ACC112 (cell line): ENCODE measurements around the gene DNMBP.
"Not testable (repeated sequence)": the region's sequence is repeated elsewhere in the genome, so short reads cannot be mapped to it uniquely, and the experiment has no call there.

Experiments
- H2AFZ ChIP-seq: fragments of 200-600 bp; sonication (generic); one replicate; pipeline ENCODE4 v1.6.0; 2017; ENCODE audit warnings: antibody characterized with exemption, low read length; ENCODE audit not compliant: unreplicated experiment
- H3K27ac ChIP-seq: fragments of 200-600 bp; sonication (generic); 2 replicates; pipeline ENCODE4 v1.5.1; 2014; ENCODE audit warnings: low read depth, mild to moderate bottlenecking, antibody characterized with exemption, low read length, moderate library complexity
- H3K27me3 ChIP-seq: fragments of 200-600 bp; sonication (generic); 2 replicates; pipeline ENCODE4 v1.6.1; 2014; ENCODE audit warnings: mild to moderate bottlenecking, antibody characterized with exemption, low read length, moderate library complexity, mixed read lengths; ENCODE audit not compliant: insufficient read depth
- H3K36me3 ChIP-seq: fragments of 200-600 bp; sonication (generic); 2 replicates; pipeline ENCODE4 v1.6.1; 2016; ENCODE audit warnings: mild to moderate bottlenecking, antibody characterized with exemption, low read length, moderate library complexity, mixed read lengths; ENCODE audit not compliant: insufficient read depth
- H3K4me1 ChIP-seq: fragments of 200-600 bp; sonication (generic); one replicate; pipeline ENCODE4 v1.6.1; 2016; ENCODE audit warnings: low read length, mixed read lengths; ENCODE audit not compliant: insufficient read depth, unreplicated experiment, control insufficient read depth
- H3K4me3 ChIP-seq: fragments of 200-600 bp; sonication (generic); 2 replicates; pipeline ENCODE4 v1.5.1; 2014; ENCODE audit warnings: mild to moderate bottlenecking, low read depth, low read length
- H3K79me2 ChIP-seq: fragments of 200-600 bp; sonication (generic); one replicate; pipeline ENCODE4 v1.6.0; 2016; ENCODE audit warnings: low read length; ENCODE audit not compliant: control insufficient read depth, unreplicated experiment, insufficient read depth

Gene DNMBP

DNA sequence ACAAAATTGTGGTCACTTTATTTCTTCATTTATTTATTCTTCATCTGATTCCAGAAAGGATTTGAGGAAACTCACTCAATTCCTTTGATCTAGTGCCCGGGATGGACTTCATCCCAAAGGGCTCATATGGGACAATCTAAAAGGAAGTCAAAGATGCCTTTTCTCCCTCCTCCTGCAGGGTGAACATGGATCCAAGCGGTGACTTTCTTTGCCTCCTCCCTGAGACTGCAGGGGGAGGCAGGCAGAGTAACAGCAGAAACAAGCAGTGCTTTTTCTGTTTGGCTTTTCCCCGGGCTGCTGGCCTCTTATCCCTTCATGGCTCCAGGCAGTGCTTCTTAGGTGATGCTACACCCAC is 10.0 kb upstream of the DNMBP start:
- H3K27ac ChIP-seq, result no peak overlapping the region
- no peak overlapping the region for H2AFZ ChIP-seq
- no peaks in the 10 kb centered on the region for H3K4me1 ChIP-seq
- no peaks in the 10 kb centered on the region for H3K36me3 ChIP-seq
- H3K27me3 ChIP-seq, result no peaks in the 10 kb centered on the region
- no peaks in the 10 kb centered on the region for H3K79me2 ChIP-seq
- no peak overlapping the region for H3K4me3 ChIP-seq

DNA sequence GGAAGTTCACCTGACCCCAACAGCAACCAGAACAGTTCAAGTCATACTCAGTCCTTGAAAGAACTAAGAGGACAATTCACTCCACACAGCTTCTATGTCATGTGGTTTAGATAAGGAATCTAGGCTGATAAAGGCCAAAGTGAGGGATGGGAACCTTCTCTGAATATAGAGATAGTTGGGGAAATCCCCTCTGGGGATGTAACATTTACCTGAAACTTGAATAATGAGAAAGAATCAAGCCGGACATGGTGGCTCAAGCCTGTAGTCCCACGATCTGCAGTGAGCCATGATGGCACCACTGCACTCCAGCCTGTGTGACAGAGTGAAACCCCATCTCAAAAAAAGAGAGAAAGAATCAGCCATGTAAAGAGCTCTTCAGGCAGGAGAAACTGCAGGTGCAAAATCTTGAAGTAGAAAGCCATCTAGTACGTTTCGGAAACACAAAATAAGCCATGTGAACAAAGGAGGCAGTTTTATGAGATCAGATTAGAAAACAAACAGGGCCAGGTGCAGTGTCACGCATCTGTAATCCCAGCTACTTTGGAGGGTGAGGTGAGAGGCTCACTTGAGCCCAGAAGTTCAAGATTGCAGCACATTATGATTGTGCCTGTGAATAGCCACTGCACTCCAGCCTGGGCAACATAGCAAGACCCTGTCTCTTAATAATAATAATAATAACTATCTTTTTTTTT is 4.5 kb upstream of the DNMBP start:
- Histone ChIP-seq H3K36me3 (no peaks in the 10 kb centered on the region), H3K4me3 (no peak overlapping the region), H2AFZ (no peak overlapping the region), H3K27me3 (no peaks in the 10 kb centered on the region), H3K4me1 (no peaks in the 10 kb centered on the region), H3K79me2 (peaks cover 3% of the 10 kb centered on the region), H3K27ac (no peak overlapping the region)

DNA sequence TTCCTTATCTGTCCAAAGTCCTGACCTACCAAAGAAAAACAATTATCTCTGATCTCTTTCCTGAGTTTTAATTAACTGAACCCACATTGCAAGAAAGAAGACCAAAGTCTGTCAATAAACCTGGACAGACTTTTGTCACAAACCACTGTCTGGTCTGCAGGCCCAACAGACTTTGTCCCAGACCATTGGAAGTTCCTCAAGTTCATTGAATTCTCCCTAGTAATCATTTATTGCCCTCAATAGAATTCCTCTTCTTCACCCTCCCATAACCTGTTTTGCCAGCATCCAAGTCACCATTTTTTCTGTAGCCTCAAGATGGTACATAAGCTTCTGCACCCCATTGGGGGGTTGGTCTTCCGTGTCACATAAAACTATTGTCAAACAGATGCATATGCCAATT is 3.9 kb upstream of the DNMBP start:
- H3K79me2 ChIP-seq, result peaks cover 9% of the 10 kb centered on the region
- no peaks in the 10 kb centered on the region for H3K36me3 ChIP-seq
- H3K27ac ChIP-seq, result no peak overlapping the region
- no peaks in the 10 kb centered on the region for H3K27me3 ChIP-seq
- no peak overlapping the region for H2AFZ ChIP-seq
- no peak overlapping the region for H3K4me3 ChIP-seq
- H3K4me1 ChIP-seq, result no peaks in the 10 kb centered on the region

DNA sequence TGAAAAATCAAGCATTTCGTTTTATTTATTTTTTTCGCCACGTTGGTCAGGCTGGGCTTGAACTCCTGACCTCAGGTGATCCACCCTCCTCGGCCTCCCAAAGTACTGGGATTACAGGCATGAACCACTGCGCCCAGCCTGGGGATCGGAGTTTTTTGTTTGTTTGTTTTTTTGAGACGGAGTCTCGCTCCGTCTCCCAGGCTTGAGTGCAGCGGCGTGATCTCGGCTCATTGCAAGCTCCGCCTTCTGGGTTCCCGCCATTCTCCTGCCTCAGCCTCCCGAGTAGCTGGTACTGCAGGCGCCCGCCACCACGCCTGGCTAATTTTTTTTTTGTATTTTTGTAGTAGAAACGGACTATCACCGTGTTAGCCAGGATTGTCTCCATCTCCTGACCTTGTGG is 2.2 kb upstream of the DNMBP start:
- peaks cover 26% of the 10 kb centered on the region for H3K79me2 ChIP-seq
- not testable (repeated sequence) for H3K4me1 ChIP-seq, H3K36me3 ChIP-seq, H3K27ac ChIP-seq, H2AFZ ChIP-seq, H3K4me3 ChIP-seq, H3K27me3 ChIP-seq

DNA sequence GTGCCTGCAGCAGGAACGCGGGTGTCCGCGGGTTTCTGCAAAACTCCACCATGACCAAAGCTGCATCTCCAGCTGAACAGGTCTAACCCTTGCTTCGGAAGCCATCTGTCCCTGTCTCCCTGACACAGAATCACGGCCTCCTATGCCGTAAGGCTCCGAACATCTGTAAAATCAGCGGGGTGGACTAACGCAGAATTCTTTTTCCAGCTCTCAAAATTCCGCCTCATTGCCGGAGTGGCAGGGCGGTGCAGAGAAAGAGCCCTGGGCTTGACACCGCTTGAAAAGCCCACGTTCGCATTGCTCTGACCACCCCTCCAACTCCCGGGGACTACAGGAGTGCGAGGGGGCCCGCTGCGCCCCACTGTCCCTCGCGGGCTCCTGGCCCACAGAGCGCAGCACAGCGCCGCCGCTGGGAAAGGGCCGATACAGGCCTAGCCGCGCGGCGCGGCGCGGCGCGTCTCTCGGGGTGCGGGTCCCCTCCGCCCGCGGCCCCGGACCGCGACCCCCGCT is 409 bp downstream of the DNMBP start:
- H2AFZ ChIP-seq, result no peak overlapping the region
- H3K27me3 ChIP-seq, result no peaks in the 10 kb centered on the region
- H3K4me3 ChIP-seq, result peak overlapping the region; percentile 96
- peaks cover 41% of the 10 kb centered on the region for H3K79me2 ChIP-seq
- peaks cover 28% of the 10 kb centered on the region for H3K4me1 ChIP-seq
- H3K36me3 ChIP-seq, result no peaks in the 10 kb centered on the region
- peak overlapping the region; percentile 100 for H3K27ac ChIP-seq

DNA sequence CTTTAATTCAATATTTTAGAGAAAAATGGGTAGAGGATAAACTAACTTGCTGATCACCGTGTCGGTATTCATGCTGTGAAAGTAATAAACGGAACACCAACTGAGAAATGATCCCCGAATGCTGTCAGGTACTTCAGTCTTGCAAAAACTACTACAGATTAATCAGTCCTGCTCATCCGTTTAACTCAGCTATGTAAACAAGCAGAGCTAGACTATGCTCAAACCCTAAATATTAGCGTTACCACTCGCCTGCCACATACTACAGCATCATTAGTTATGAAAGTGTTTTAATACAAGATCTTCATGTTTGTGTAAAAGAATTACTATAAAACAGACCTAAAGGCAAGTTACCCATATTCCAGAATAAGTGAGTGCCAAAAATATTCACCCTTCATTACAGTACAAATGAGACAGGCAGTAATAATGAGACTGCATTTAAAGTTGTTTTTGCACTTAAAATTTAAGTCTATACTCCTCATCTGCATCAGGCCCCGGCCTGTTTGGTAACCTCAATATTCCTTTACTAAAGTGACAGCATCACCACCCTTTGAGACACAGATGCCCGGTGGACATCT is 952 bp downstream of the DNMBP start:
- H3K4me3 ChIP-seq, result peak overlapping the region; percentile 96
- H3K36me3 ChIP-seq, result no peaks in the 10 kb centered on the region
- H3K79me2 ChIP-seq, result peaks cover 47% of the 10 kb centered on the region
- H2AFZ ChIP-seq, result no peak overlapping the region
- H3K27me3 ChIP-seq, result no peaks in the 10 kb centered on the region
- H3K27ac ChIP-seq, result peak overlapping the region; percentile 100
- H3K4me1 ChIP-seq, result peaks cover 30% of the 10 kb centered on the region

GRCh38 chr10:100008142-100008522 is 1.6 kb downstream of the DNMBP start:
- H3K79me2 ChIP-seq, result peaks cover 53% of the 10 kb centered on the region
- no peak overlapping the region for H2AFZ ChIP-seq
- H3K4me3 ChIP-seq, result peak overlapping the region; percentile 96
- H3K36me3 ChIP-seq, result no peaks in the 10 kb centered on the region; the same call in 1 of the 2 replicates
- H3K27me3 ChIP-seq, result no peaks in the 10 kb centered on the region
- H3K27ac ChIP-seq, result peak overlapping the region; percentile 100
- H3K4me1 ChIP-seq, result peaks cover 35% of the 10 kb centered on the region

DNA sequence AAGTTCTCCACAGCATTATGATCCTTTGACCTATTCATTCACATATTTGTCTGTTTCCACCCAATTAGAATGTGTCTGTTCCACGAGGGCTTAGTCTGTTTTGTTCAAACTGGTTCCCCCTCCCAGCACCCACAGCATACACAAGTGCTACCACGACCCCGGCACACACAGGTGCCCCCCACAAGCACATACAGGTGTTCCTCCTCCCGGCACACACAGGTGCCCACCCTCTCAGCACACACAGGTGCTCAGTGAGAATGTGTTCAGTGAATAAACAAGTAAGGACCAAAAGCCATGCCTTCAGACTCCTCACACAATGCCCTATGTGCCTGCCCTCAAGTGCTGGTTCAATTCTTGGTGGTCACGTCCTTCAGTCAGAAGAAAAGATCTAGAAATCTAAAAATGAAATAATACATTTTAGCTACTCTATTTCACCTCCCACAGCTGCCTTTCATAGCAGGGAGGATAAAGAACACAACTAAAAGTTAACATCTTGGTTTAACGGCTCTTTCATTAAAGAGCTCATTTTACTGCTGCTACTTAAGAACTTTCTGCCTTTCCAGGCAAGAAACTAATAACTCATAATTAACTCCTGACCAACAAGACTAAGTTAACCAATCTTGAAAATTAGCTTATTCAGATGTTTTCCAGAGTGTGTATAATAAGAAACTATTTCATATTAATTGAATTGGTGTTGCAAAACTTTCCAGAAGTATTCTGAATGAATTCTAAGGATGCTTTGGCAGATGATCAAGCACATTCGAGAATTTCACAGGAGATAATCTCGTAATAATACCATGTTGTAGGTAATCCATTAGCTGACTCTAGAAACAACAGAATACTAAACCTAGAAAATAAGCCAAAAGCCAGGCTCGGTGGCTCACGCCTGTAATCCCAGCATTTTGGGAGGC is 2.3 kb downstream of the DNMBP start:
- H3K36me3 ChIP-seq, result no peaks in the 10 kb centered on the region; the same call in 1 of the 2 replicates
- peaks cover 60% of the 10 kb centered on the region for H3K79me2 ChIP-seq
- H2AFZ ChIP-seq, result no peak overlapping the region
- no peaks in the 10 kb centered on the region for H3K27me3 ChIP-seq
- peaks cover 40% of the 10 kb centered on the region for H3K4me1 ChIP-seq
- H3K4me3 ChIP-seq, result peak overlapping the region; percentile 96
- H3K27ac ChIP-seq, result peak overlapping the region; percentile 100

- H2AFZ ChIP-seq, result no peak overlapping the region
- H3K27ac ChIP-seq, result peak overlapping the region; percentile 100
- no peaks in the 10 kb centered on the region for H3K27me3 ChIP-seq
- H3K36me3 ChIP-seq, result no peaks in the 10 kb centered on the region; the same call in 1 of the 2 replicates
- peaks cover 51% of the 10 kb centered on the region for H3K4me1 ChIP-seq
- H3K79me2 ChIP-seq, result peaks cover 71% of the 10 kb centered on the region
- peak overlapping the region; percentile 96 for H3K4me3 ChIP-seq
Measured at GRCh38 chr10:100006243-100006886, 3.4 kb downstream of the DNMBP start.

DNA sequence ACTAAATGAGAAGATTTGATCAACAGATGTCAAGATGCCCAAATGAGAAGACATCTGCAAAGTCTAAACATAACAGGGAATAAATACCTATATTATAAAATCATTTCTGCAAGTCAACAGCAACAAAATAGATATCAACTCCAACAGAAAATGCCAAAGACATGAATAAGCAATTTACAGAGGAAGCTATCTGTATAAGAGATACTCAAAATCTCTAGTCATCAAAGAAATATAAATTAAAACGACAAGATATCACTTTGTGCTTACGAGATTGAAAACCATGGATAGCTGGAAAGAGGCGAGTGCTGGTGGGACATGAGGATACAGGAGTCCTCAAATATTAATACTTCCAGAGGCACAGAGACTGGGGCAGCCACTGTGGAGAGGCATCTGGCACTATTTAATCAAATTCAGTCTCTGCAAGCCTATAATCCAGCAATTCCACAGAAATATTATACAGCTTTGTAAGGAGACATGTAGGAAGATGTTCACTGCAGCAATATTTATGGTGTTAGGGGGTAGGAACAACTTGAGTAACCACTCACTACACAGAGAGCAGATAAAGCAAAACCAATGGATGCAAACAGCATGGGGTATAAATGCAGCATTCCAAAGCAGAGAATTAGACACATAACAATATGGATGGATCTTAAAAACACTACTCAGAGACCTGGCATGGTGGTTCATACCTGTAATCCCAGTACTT is 4.8 kb downstream of the DNMBP start:
- Histone ChIP-seq H3K79me2 (peaks cover 85% of the 10 kb centered on the region), H3K4me3 (peak overlapping the region; percentile 67), H3K4me1 (peaks cover 59% of the 10 kb centered on the region), H3K27me3 (no peaks in the 10 kb centered on the region), H2AFZ (no peak overlapping the region), H3K36me3 (no peaks in the 10 kb centered on the region; the same call in 1 of the 2 replicates), H3K27ac (peak overlapping the region; percentile 100)
